Progenitor cell of endocrine pancreas (in vitro differentiated cells): ENCODE measurements around the gene ZNF184. TPM values are rescaled to one million over a fixed set of nuclear protein-coding genes. Genes with fewer than 3 reads are reported as not detected.

Experiments
- DNase-seq: peaks from one replicate; pipeline ENCODE4 v3.0.0; 2021; ENCODE audit warnings: low spot score; ENCODE audit not compliant: unreplicated experiment
- H3K27ac Mint-ChIP-seq: 2 replicates; pipeline ENCODE4 v1.8.0; 2021; ENCODE audit warnings: mild to moderate bottlenecking, moderate library complexity, mixed read lengths
- H3K27me3 Mint-ChIP-seq: 2 replicates; pipeline ENCODE4 v1.8.0; 2021; ENCODE audit warnings: mixed read lengths
- H3K36me3 Mint-ChIP-seq: 2 replicates; pipeline ENCODE4 v1.8.0; 2022; ENCODE audit warnings: mixed read lengths; ENCODE audit not compliant: insufficient read depth
- H3K4me1 Mint-ChIP-seq: 2 replicates; pipeline ENCODE4 v1.8.0; 2021; ENCODE audit warnings: low read depth, mixed read lengths
- H3K4me3 Mint-ChIP-seq: 2 replicates; pipeline ENCODE4 v1.8.0; 2021; ENCODE audit warnings: low read depth, mild to moderate bottlenecking, moderate library complexity, mixed read lengths
- H3K9me3 Mint-ChIP-seq: 2 replicates; pipeline ENCODE4 v1.8.0; 2021; ENCODE audit warnings: low read depth, mixed read lengths
- CTCF ChIP-seq: fragments of 200-600 bp; sonication (generic); IDR thresholded peaks from one replicate; pipeline ENCODE4 v1.5.0; 2021; ENCODE audit warnings: antibody characterized with exemption, mild to moderate bottlenecking; ENCODE audit not compliant: unreplicated experiment
- total RNA-seq: library from RNA; stranded (reverse); gene quantifications from 2 replicates; pipeline ENCODE4 v1.2.1, GENCODE V29; 2021

ZNF184 gene
- total RNA-seq, 1 donor from 2014 or later: 18.5 TPM

GRCh38 chr6:27503436-27504030 lies 30.6 kb upstream of the ZNF184 start:
- peaks cover 36% of the 10 kb centered on the region for H3K27me3 Mint-ChIP-seq
- no peaks in the 10 kb centered on the region for H3K36me3 Mint-ChIP-seq
- H3K4me3 Mint-ChIP-seq: peak overlapping the region; percentile 78
- H3K4me1 Mint-ChIP-seq: peaks cover 4% of the 10 kb centered on the region
- no peak for TF ChIP-seq CTCF
- H3K9me3 Mint-ChIP-seq: no peaks in the 10 kb centered on the region
- peak overlapping the region; percentile 97 for H3K27ac Mint-ChIP-seq
- peak; percentile 60 for DNase-seq

- peaks cover 36% of the 10 kb centered on the region for H3K27me3 Mint-ChIP-seq
- peak overlapping the region; percentile 97 for H3K27ac Mint-ChIP-seq
- peak overlapping the region; percentile 78 for H3K4me3 Mint-ChIP-seq
- H3K4me1 Mint-ChIP-seq: peaks cover 4% of the 10 kb centered on the region
- no peak for DNase-seq
- H3K9me3 Mint-ChIP-seq: no peaks in the 10 kb centered on the region
- H3K36me3 Mint-ChIP-seq: no peaks in the 10 kb centered on the region
- no peak for TF ChIP-seq CTCF
These were observed 29.9 kb upstream of the ZNF184 start for GRCh38 chr6:27502508-27503435.

- H3K4me1 Mint-ChIP-seq: peaks cover 4% of the 10 kb centered on the region
- H3K27me3 Mint-ChIP-seq: peaks cover 31% of the 10 kb centered on the region
- no peak for TF ChIP-seq CTCF
- H3K9me3 Mint-ChIP-seq: peaks cover 2% of the 10 kb centered on the region
- DNase-seq: no peak
- no peak overlapping the region for H3K27ac Mint-ChIP-seq
- H3K4me3 Mint-ChIP-seq: no peak overlapping the region
- no peaks in the 10 kb centered on the region for H3K36me3 Mint-ChIP-seq
These were observed 28.3 kb upstream of the ZNF184 start for GRCh38 chr6:27501187-27501586.

- no peak for DNase-seq
- Mint-ChIP-seq H3K27me3 (peaks cover 30% of the 10 kb centered on the region), H3K27ac (no peak overlapping the region), H3K4me3 (peak overlapping the region; percentile 26), H3K9me3 (peaks cover 2% of the 10 kb centered on the region), H3K4me1 (peaks cover 7% of the 10 kb centered on the region), H3K36me3 (no peaks in the 10 kb centered on the region)
- no peak for TF ChIP-seq CTCF
These were observed 27.3 kb upstream of the ZNF184 start for GRCh38 chr6:27500177-27500576.

- peaks cover 25% of the 10 kb centered on the region for H3K27me3 Mint-ChIP-seq
- H3K27ac Mint-ChIP-seq: peak overlapping the region; percentile 81
- H3K36me3 Mint-ChIP-seq: no peaks in the 10 kb centered on the region
- peaks cover 2% of the 10 kb centered on the region for H3K9me3 Mint-ChIP-seq
- TF ChIP-seq CTCF: no peak
- peak overlapping the region; percentile 85 for H3K4me3 Mint-ChIP-seq
- no peak for DNase-seq
- peaks cover 27% of the 10 kb centered on the region for H3K4me1 Mint-ChIP-seq
These were observed 22.7 kb upstream of the ZNF184 start for GRCh38 chr6:27495386-27496135.
